HEK293 (cell line): ENCODE results near the gene CEP76.
A peak's percentile ranks its signal among the peaks of the same experiment; 100 is the strongest.

ENCODE experiments used
- CTCF ChIA-PET: fragments of 350-600 bp; formaldehyde crosslinking; extraction: SDS; loops from one replicate; lab custom pipeline; 2021; ENCODE audit warnings: antibody characterized with exemption; lab: Yijun Ruan, JAX
- POLR2A ChIA-PET: fragments of 300-600 bp; formaldehyde crosslinking; extraction: SDS; loops from one replicate; lab custom pipeline; 2020; ENCODE audit warnings: antibody characterized with exemption, inconsistent platforms; lab: Yijun Ruan, JAX
- H3K27ac ChIP-seq: fragments of 200-500 bp; sonication (Bioruptor generic); 2 replicates; pipeline ENCODE4 v1.5.1; 2014; ENCODE audit warnings: low read depth, low read length, control low read depth, inconsistent platforms; ENCODE audit errors: extremely low read depth
- H3K36me3 ChIP-seq, 2 experiments: fragments of 200-500 bp in 1 of 2; sonication (Bioruptor generic) in 1 of 2; 1 replicate in 1 of 2; 2 replicates in 1 of 2; pipeline ENCODE4 v1.5.1; 2014 to 2017; ENCODE audit warnings: inconsistent platforms in 2 of 2, low read length in 2 of 2; ENCODE audit not compliant: control insufficient read depth in 2 of 2, insufficient read depth in 1 of 2
- H3K4me1 ChIP-seq: fragments of 200-500 bp; sonication (Bioruptor generic); 2 replicates; pipeline ENCODE4 v1.5.1; 2014; ENCODE audit warnings: mild to moderate bottlenecking, low read length, inconsistent platforms; ENCODE audit not compliant: control insufficient read depth, insufficient read depth
- H3K4me3 ChIP-seq: 2 replicates; pipeline ENCODE4 v1.5.1; 2011; ENCODE audit warnings: low read depth, mild to moderate bottlenecking, control low read depth, low read length, moderate library complexity
- H3K9me3 ChIP-seq: fragments of 200-500 bp; sonication (Bioruptor generic); 2 replicates; pipeline ENCODE4 v1.5.1; 2014; ENCODE audit warnings: low read depth, low read length, inconsistent platforms; ENCODE audit not compliant: control insufficient read depth, insufficient read depth
- CTCF ChIP-seq: fragments of 450-650 bp; formaldehyde crosslinking; IDR thresholded peaks from 2 replicates; pipeline ENCODE4 v1.5.1; 2016; ENCODE audit warnings: missing biosample characterization, missing genetic modification characterization
- EGR2 ChIP-seq: fragments of 450-650 bp; formaldehyde crosslinking; IDR thresholded peaks from 2 replicates; pipeline ENCODE4 v1.5.1; 2016; ENCODE audit warnings: low read depth, missing biosample characterization, missing genetic modification characterization
- HIC1 ChIP-seq: fragments of 450-650 bp; formaldehyde crosslinking; IDR thresholded peaks from 2 replicates; pipeline ENCODE4 v1.5.1; 2016; ENCODE audit warnings: missing biosample characterization, missing genetic modification characterization
- HOXD13 ChIP-seq: sonication (generic); formaldehyde crosslinking; IDR thresholded peaks from 2 replicates; pipeline ENCODE4 v1.8.0; 2022; ENCODE audit warnings: missing genetic modification reagents, borderline replicate concordance
- MEIS1 ChIP-seq: sonication (generic); formaldehyde crosslinking; IDR thresholded peaks from 2 replicates; pipeline ENCODE4 v1.8.1; 2022; ENCODE audit warnings: missing genetic modification reagents, mild to moderate bottlenecking, borderline replicate concordance
- PRDM1 ChIP-seq: fragments of 450-650 bp; formaldehyde crosslinking; IDR thresholded peaks from 2 replicates; pipeline ENCODE4; 2016; ENCODE audit warnings: missing biosample characterization, missing genetic modification characterization
- PRDM4 ChIP-seq: fragments of 450-650 bp; formaldehyde crosslinking; IDR thresholded peaks from 2 replicates; pipeline ENCODE4 v1.5.1; 2017; ENCODE audit warnings: missing biosample characterization, missing genetic modification characterization
- SP2 ChIP-seq: fragments of 450-650 bp; formaldehyde crosslinking; IDR thresholded peaks from 2 replicates; pipeline ENCODE4 v1.5.1; 2016; ENCODE audit warnings: missing biosample characterization, missing genetic modification characterization
- SP3 ChIP-seq: fragments of 450-650 bp; formaldehyde crosslinking; IDR thresholded peaks from 2 replicates; pipeline ENCODE4 v1.5.1; 2016; ENCODE audit warnings: missing biosample characterization, missing genetic modification characterization
- SP7 ChIP-seq: fragments of 450-650 bp; formaldehyde crosslinking; IDR thresholded peaks from 2 replicates; pipeline ENCODE4 v1.5.1; 2016; ENCODE audit warnings: missing biosample characterization, missing genetic modification characterization
- ZBTB17 ChIP-seq: fragments of 450-650 bp; formaldehyde crosslinking; IDR thresholded peaks from 2 replicates; pipeline ENCODE4 v1.5.1; 2016; ENCODE audit warnings: missing biosample characterization, missing genetic modification characterization
- ZBTB20 ChIP-seq: fragments of 450-650 bp; formaldehyde crosslinking; IDR thresholded peaks from 2 replicates; pipeline ENCODE4 v1.5.1; 2016; ENCODE audit warnings: missing biosample characterization, missing genetic modification characterization
- ZFHX2 ChIP-seq: fragments of 450-650 bp; formaldehyde crosslinking; conservative IDR thresholded peaks from 2 replicates; pipeline ENCODE4 v1.5.1; 2016; ENCODE audit warnings: missing biosample characterization, missing genetic modification characterization
- ZNF202 ChIP-seq: fragments of 450-650 bp; formaldehyde crosslinking; IDR thresholded peaks from 2 replicates; pipeline ENCODE4 v1.5.1; 2016; ENCODE audit warnings: missing biosample characterization, missing genetic modification characterization, borderline replicate concordance
- ZNF211 ChIP-seq: fragments of 450-650 bp; formaldehyde crosslinking; IDR thresholded peaks from 2 replicates; pipeline ENCODE4 v1.5.1; 2016; ENCODE audit warnings: low read depth, missing biosample characterization, missing genetic modification characterization
- ZNF274 ChIP-seq, 2 experiments: fragments of 200-500 bp in 1 of 2; fragments of 450-650 bp in 1 of 2; sonication (Bioruptor generic) in 1 of 2; formaldehyde crosslinking in 1 of 2; IDR thresholded peaks; 2 replicates each; pipeline versions ENCODE4 v1.5.1 to v1.6.1; 2014 to 2016; ENCODE audit warnings: borderline replicate concordance in 1 of 2, inconsistent platforms in 1 of 2, low read length in 1 of 2, missing biosample characterization in 1 of 2, missing genetic modification characterization in 1 of 2
- ZNF354C ChIP-seq: fragments of 450-650 bp; formaldehyde crosslinking; IDR thresholded peaks from 2 replicates; pipeline ENCODE4 v1.5.1; 2016; ENCODE audit warnings: missing biosample characterization, missing genetic modification characterization, low read depth, borderline replicate concordance
- ZNF362 ChIP-seq: fragments of 450-650 bp; formaldehyde crosslinking; IDR thresholded peaks from 2 replicates; pipeline ENCODE4 v1.5.1; 2016; ENCODE audit warnings: missing biosample characterization, missing genetic modification characterization
- ZNF48 ChIP-seq: fragments of 450-650 bp; formaldehyde crosslinking; IDR thresholded peaks from 2 replicates; pipeline ENCODE4 v1.5.1; 2016; ENCODE audit warnings: missing biosample characterization, missing genetic modification characterization
- ZNF558 ChIP-seq: fragments of 450-650 bp; formaldehyde crosslinking; IDR thresholded peaks from 2 replicates; pipeline ENCODE4 v1.5.1; 2016; ENCODE audit warnings: missing biosample characterization, missing genetic modification characterization
- ZNF626 ChIP-seq: fragments of 450-650 bp; sonication (Bioruptor Pico); formaldehyde crosslinking; IDR thresholded peaks from 2 replicates; pipeline ENCODE4 v1.5.1; 2018; ENCODE audit warnings: missing biosample characterization, missing genetic modification characterization, inconsistent platforms
- ZNF777 ChIP-seq: fragments of 450-650 bp; formaldehyde crosslinking; IDR thresholded peaks from 2 replicates; pipeline ENCODE4 v1.5.1; 2017; ENCODE audit warnings: missing biosample characterization, missing genetic modification characterization, borderline replicate concordance
- ZSCAN23 ChIP-seq: fragments of 450-650 bp; formaldehyde crosslinking; IDR thresholded peaks from 2 replicates; pipeline ENCODE4 v1.5.1; 2016; ENCODE audit warnings: missing biosample characterization, missing genetic modification characterization
- TF ChIP-seq, protein P1 (sequence below): fragments of 450-650 bp; formaldehyde crosslinking; IDR thresholded peaks from 2 replicates; pipeline ENCODE4 v1.5.1; 2016; ENCODE audit warnings: missing biosample characterization, missing genetic modification characterization

Gene CEP76

DNA sequence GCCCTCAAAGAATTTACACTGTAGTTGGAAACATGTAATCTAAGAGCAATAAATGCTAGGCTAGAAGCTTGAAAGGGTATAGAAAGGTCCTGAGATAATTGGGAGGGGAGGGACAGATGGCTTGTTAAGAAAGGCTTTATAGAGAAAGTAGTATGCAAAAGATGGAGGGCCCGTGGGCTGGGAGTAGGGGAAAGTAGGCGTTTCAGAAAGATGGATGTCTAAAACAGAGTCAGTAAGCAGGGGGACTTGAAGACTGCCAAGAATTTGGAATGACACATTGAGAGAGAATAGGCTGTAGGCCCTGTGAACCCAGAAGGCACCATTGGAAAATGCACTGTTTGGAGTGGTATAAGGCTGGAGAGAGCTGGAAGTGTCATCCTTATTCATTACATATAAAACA, 1.1 kb upstream of the CEP76 start:
- Histone ChIP-seq H3K36me3 (peaks cover 35 to 42% of the 10 kb centered on the region in 2 experiments), H3K9me3 (no peaks in the 10 kb centered on the region), H3K27ac (peak overlapping the region; percentile 99), H3K4me1 (0 out of 2 replicates have a peak, but pooled peaks cover 4% of the 10 kb centered on the region), H3K4me3 (peak overlapping the region; percentile 87)
- TF ChIP-seq ZBTB20 (tag by site-specific recombination) (peak; percentile 35; the same call in 1 of the 2 replicates), ZNF777 (no peak), HOXD13 (no peak), ZSCAN23 (tag by site-specific recombination) (no peak), ZNF211 (no peak), SP7 (peak; percentile 50), ZBTB17 (peak; percentile 83), ZNF558 (tag by site-specific recombination) (no peak), SP3 (tag by site-specific recombination) (0 out of 2 replicates have a peak, but pooled peaks have one; percentile 43), HIC1 (tag by site-specific recombination) (no peak), PRDM4 (tag by site-specific recombination) (peak; percentile 76), ZNF48 (tag by site-specific recombination) (no peak), ZNF354C (tag by site-specific recombination) (no peak), ZFHX2 (tag by site-specific recombination) (peak; percentile 78), ZNF362 (tag by site-specific recombination) (no peak), ZNF274 (IDR thresholded peaks at IDR 0.05; ENCODE audit: low read length) (no peak), ZNF274 (tag by site-specific recombination; IDR thresholded peaks at IDR 0.05; ENCODE audit: borderline replicate concordance) (no peak), EGR2 (peak; percentile 45; the same call in 1 of the 2 replicates), ZNF202 (tag by site-specific recombination) (no peak), ZNF626 (no peak), SP2 (tag by site-specific recombination) (peak; percentile 15; the same call in 1 of the 2 replicates), MEIS1 (CRISPR knock-in tag) (no peak), CTCF (no peak), PRDM1 (tag by site-specific recombination) (peak; percentile 82)
- TF ChIP-seq, protein P1, sequence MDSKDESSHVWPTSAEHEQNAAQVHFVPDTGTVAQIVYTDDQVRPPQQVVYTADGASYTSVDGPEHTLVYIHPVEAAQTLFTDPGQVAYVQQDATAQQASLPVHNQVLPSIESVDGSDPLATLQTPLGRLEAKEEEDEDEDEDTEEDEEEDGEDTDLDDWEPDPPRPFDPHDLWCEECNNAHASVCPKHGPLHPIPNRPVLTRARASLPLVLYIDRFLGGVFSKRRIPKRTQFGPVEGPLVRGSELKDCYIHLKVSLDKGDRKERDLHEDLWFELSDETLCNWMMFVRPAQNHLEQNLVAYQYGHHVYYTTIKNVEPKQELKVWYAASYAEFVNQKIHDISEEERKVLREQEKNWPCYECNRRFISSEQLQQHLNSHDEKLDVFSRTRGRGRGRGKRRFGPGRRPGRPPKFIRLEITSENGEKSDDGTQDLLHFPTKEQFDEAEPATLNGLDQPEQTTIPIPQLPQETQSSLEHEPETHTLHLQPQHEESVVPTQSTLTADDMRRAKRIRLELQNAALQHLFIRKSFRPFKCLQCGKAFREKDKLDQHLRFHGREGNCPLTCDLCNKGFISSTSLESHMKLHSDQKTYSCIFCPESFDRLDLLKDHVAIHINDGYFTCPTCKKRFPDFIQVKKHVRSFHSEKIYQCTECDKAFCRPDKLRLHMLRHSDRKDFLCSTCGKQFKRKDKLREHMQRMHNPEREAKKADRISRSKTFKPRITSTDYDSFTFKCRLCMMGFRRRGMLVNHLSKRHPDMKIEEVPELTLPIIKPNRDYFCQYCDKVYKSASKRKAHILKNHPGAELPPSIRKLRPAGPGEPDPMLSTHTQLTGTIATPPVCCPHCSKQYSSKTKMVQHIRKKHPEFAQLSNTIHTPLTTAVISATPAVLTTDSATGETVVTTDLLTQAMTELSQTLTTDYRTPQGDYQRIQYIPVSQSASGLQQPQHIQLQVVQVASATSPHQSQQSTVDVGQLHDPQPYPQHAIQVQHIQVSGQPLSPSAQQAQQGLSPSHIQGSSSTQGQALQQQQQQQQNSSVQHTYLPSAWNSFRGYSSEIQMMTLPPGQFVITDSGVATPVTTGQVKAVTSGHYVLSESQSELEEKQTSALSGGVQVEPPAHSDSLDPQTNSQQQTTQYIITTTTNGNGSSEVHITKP (tag by site-specific recombination): peak; percentile 99
- ChIA-PET POLR2A (interaction anchor here (2.0 to 3.8 kb wide), 4 partner anchors 8 to 326 kb away, joined by 6 to 19 read pairs (median 10); partner anchors contain the start of genes AFG3L2 and PTPN2), CTCF (interaction anchor here (3.2 kb wide), 1 partner anchor 231 kb away, joined by 12 read pairs; no protein-coding TSS in a partner anchor)
